ENCODE data around the gene OR4D10. TPM values are rescaled to one million over a fixed set of nuclear protein-coding genes. Genes with fewer than 3 reads are reported as not detected.

OR4D10 gene
- not detected for total RNA-seq

GRCh38 chr11:59473015-59473414, at the start of gene OR4D10:
Gene OR4D10, plus strand, starts transcription at chr11:59473315. Its CDS starts 4,115 bp downstream, at chr11:59477430.
- Histone ChIP-seq H3K36me3 (no peaks in the 10 kb centered on the region), H3K27me3 (no peaks in the 10 kb centered on the region), H3K4me1 (no peaks in the 10 kb centered on the region), H3K4me3 (replicated peaks in 1 of 3) (no peak within 1 kb of the TSS), H3K9me3 (no peaks in the 10 kb centered on the region), H3K27ac (no peak within 1 kb of the TSS)
- intact Hi-C loops (cut with DNase I): no loop called here
- DNase-seq: no peak
- TF ChIP-seq POLR2A (IDR thresholded peaks at IDR 0.05) (no peak), CTCF (IDR thresholded peaks at IDR 0.05) (no peak)

- H3K36me3 ChIP-seq: no peaks in the 10 kb centered on the region
- no peaks in the 10 kb centered on the region for H3K27me3 ChIP-seq
- no peaks in the 10 kb centered on the region for H3K9me3 ChIP-seq
- TF ChIP-seq CTCF (IDR thresholded peaks at IDR 0.05) (no peak), POLR2A (IDR thresholded peaks at IDR 0.05) (no peak)
- no peak for DNase-seq
- H3K27ac ChIP-seq: no peak overlapping the region
- H3K4me3 ChIP-seq (replicated peaks in 1 of 3): no peak overlapping the region
- intact Hi-C loops (cut with DNase I): no loop called here
- no peaks in the 10 kb centered on the region for H3K4me1 ChIP-seq
- 73 to 79% methylated on average over 2 of the region's 2 CpGs for WGBS, 2 donors
These were observed 49.3 kb upstream of the OR4D10 start for GRCh38 chr11:59423835-59424234.

- no peaks in the 10 kb centered on the region for H3K27me3 ChIP-seq
- H3K4me3 ChIP-seq (replicated peaks in 1 of 3): no peak overlapping the region
- no peaks in the 10 kb centered on the region for H3K4me1 ChIP-seq
- intact Hi-C loops (cut with DNase I): no loop called here
- H3K36me3 ChIP-seq: no peaks in the 10 kb centered on the region
- H3K27ac ChIP-seq: no peak overlapping the region
- no peaks in the 10 kb centered on the region for H3K9me3 ChIP-seq
- 36 to 39% methylated on average over 4 of the region's 4 CpGs for WGBS, 2 donors
- DNase-seq: no peak
- TF ChIP-seq CTCF (IDR thresholded peaks at IDR 0.05) (no peak), POLR2A (IDR thresholded peaks at IDR 0.05) (no peak)
These were observed 48.0 kb upstream of the OR4D10 start for GRCh38 chr11:59425131-59425530.

- Histone ChIP-seq H3K27ac (no peak within 1 kb of the TSS), H3K4me3 (replicated peaks in 1 of 3) (no peak within 1 kb of the TSS), H3K4me1 (no peaks in the 10 kb centered on the region), H3K9me3 (no peaks in the 10 kb centered on the region), H3K36me3 (no peaks in the 10 kb centered on the region), H3K27me3 (no peaks in the 10 kb centered on the region)
- no peak for DNase-seq
- TF ChIP-seq POLR2A (IDR thresholded peaks at IDR 0.05) (no peak), CTCF (IDR thresholded peaks at IDR 0.05) (no peak)
- intact Hi-C loops (cut with DNase I): no loop called here
- WGBS, 2 donors: 44 to 52% methylated on average over 5 of the region's 5 CpGs
These were observed 46.6 kb upstream of the OR4D10 start, which contains the start of gene OR5A2 for GRCh38 chr11:59426361-59427067. Gene OR5A2, minus strand, starts transcription at chr11:59426413. Its CDS starts 3,460 bp downstream, at chr11:59422953.

- no peaks in the 10 kb centered on the region for H3K36me3 ChIP-seq
- no peaks in the 10 kb centered on the region for H3K4me1 ChIP-seq
- no peak overlapping the region for H3K4me3 ChIP-seq (replicated peaks in 1 of 3)
- H3K27ac ChIP-seq: no peak overlapping the region
- H3K9me3 ChIP-seq: no peaks in the 10 kb centered on the region
- no peaks in the 10 kb centered on the region for H3K27me3 ChIP-seq
- no peak for TF ChIP-seq CTCF (IDR thresholded peaks at IDR 0.05)
- no peak for TF ChIP-seq POLR2A (IDR thresholded peaks at IDR 0.05)
- intact Hi-C loops (cut with DNase I): no loop called here
- DNase-seq: no peak
These were observed 46.1 kb upstream of the OR4D10 start for GRCh38 chr11:59427068-59427382.

All from thyroid gland (tissue), 4 donors.